Muscle of leg (tissue), 11 donors: ENCODE results near the gene ZNF385D. TPM values are rescaled to one million over a fixed set of nuclear protein-coding genes. Genes with fewer than 3 reads are reported as not detected.
"Not testable (repeated sequence)": the region's sequence is repeated elsewhere in the genome, so short reads cannot be mapped to it uniquely, and the experiment has no call there.

Experiments used
- DNase-seq: peaks from one replicate; pipeline ENCODE4 v3.0.0; 2013
- H3K27ac ChIP-seq: one replicate; pipeline ENCODE4 v1.5.1; 2013; ENCODE audit warnings: mild to moderate bottlenecking, low read length, control low read depth
- H3K27me3 ChIP-seq: one replicate; pipeline ENCODE4 v1.6.1; 2013; ENCODE audit warnings: low read length; ENCODE audit not compliant: control insufficient read depth, insufficient read depth
- H3K36me3 ChIP-seq: one replicate; pipeline ENCODE4 v1.6.1; 2013; ENCODE audit warnings: low read length; ENCODE audit not compliant: control insufficient read depth, insufficient read depth
- H3K4me1 ChIP-seq: one replicate; pipeline ENCODE4 v1.6.1; 2013; ENCODE audit warnings: low read length; ENCODE audit not compliant: control insufficient read depth, insufficient read depth
- H3K4me3 ChIP-seq: one replicate; pipeline ENCODE4 v1.5.1; 2013; ENCODE audit warnings: low read length, control low read depth
- H3K9me3 ChIP-seq: replicated peaks from 2 replicates; pipeline ENCODE4 v1.6.1; 2013; ENCODE audit warnings: low read depth, low read length; ENCODE audit not compliant: control insufficient read depth
- WGBS: methylation state at CpG from one replicate; pipeline ENCODE4 v1.1.5; 2013; ENCODE audit warnings: missing lambda C conversion rate; ENCODE audit not compliant: insufficient coverage; 5-methylcytosine and 5-hydroxymethylcytosine counted together
- polyA plus RNA-seq, 8 donors: library from polyadenylated mRNA; unstranded; fragments of 120-200 nt; gene quantifications; one replicate each; pipeline versions ENCODE4 v1.2.1 to v1.2.3, GENCODE V29; 2013; ENCODE audit warnings: inconsistent platforms in 1 of 8, low replicate concordance in 1 of 8; ENCODE audit not compliant: insufficient read length in 8 of 8, insufficient read depth in 1 of 8
- total RNA-seq: library from RNA; stranded (reverse); fragments of 120-200 nt; gene quantifications from one replicate; pipeline ENCODE4 v1.2.4, GENCODE V29; 2013

The ZNF385D gene
- total and polyA plus RNA-seq, 9 donors: 10.6 to 36.9 (median 27.6) TPM

- H3K36me3 ChIP-seq: peaks cover 6% of the 10 kb centered on the region
- no peak overlapping the region for H3K4me3 ChIP-seq
- H3K27ac ChIP-seq: no peak overlapping the region
- DNase-seq: no peak
- H3K9me3 ChIP-seq: no peaks in the 10 kb centered on the region
- H3K4me1 ChIP-seq: no peaks in the 10 kb centered on the region
- H3K27me3 ChIP-seq: no peaks in the 10 kb centered on the region
These were observed 242.8 kb downstream of the ZNF385D start for GRCh38 chr3:21508246-21508645.

- no peak overlapping the region for H3K4me3 ChIP-seq
- no peak for DNase-seq
- H3K27ac ChIP-seq: no peak overlapping the region
- peaks cover 6% of the 10 kb centered on the region for H3K36me3 ChIP-seq
- 83% methylated on average over 1 of the region's 4 CpGs for WGBS
- no peaks in the 10 kb centered on the region for H3K27me3 ChIP-seq
- no peaks in the 10 kb centered on the region for H3K9me3 ChIP-seq
- no peaks in the 10 kb centered on the region for H3K4me1 ChIP-seq
These were observed 245.1 kb downstream of the ZNF385D start for GRCh38 chr3:21505711-21506460.

- no peaks in the 10 kb centered on the region for H3K36me3 ChIP-seq
- DNase-seq: no peak
- H3K9me3 ChIP-seq: no peaks in the 10 kb centered on the region
- no peak overlapping the region for H3K27ac ChIP-seq
- 33% methylated on average over 1 of the region's 1 CpG for WGBS
- H3K4me3 ChIP-seq: no peak overlapping the region
- no peaks in the 10 kb centered on the region for H3K27me3 ChIP-seq
- H3K4me1 ChIP-seq: no peaks in the 10 kb centered on the region
These were observed 248.4 kb downstream of the ZNF385D start for GRCh38 chr3:21502656-21503055.

- Histone ChIP-seq H3K4me1 (no peaks in the 10 kb centered on the region), H3K9me3 (peaks cover 2% of the 10 kb centered on the region), H3K27ac (no peak overlapping the region), H3K4me3 (no peak overlapping the region), H3K27me3 (no peaks in the 10 kb centered on the region), H3K36me3 (no peaks in the 10 kb centered on the region)
- DNase-seq: no peak
- WGBS: 80% methylated on average over 9 of the region's 10 CpGs
These were observed 250.2 kb downstream of the ZNF385D start for GRCh38 chr3:21500834-21501233.

GRCh38 chr3:21490671-21491070 is 260.3 kb downstream of the ZNF385D start:
- no CpG with 5 or more reads among the region's 3 CpGs for WGBS
- not testable (repeated sequence) for H3K27ac ChIP-seq, H3K36me3 ChIP-seq, DNase-seq, H3K4me1 ChIP-seq, H3K9me3 ChIP-seq, H3K27me3 ChIP-seq, H3K4me3 ChIP-seq

- Histone ChIP-seq H3K4me3 (no peak overlapping the region), H3K4me1 (no peaks in the 10 kb centered on the region), H3K27me3 (no peaks in the 10 kb centered on the region), H3K36me3 (no peaks in the 10 kb centered on the region), H3K27ac (no peak overlapping the region), H3K9me3 (no peaks in the 10 kb centered on the region)
- no CpG with 5 or more reads among the region's 1 CpG for WGBS
- no peak for DNase-seq
These were observed 263.5 kb downstream of the ZNF385D start for GRCh38 chr3:21487520-21487919.

GRCh38 chr3:21486024-21486935 is 264.7 kb downstream of the ZNF385D start:
- H3K9me3 ChIP-seq: not testable (repeated sequence)
- no CpG with 5 or more reads among the region's 4 CpGs for WGBS

GRCh38 chr3:21484828-21485144 is 266.2 kb downstream of the ZNF385D start:
- 80% methylated on average over 1 of the region's 1 CpG for WGBS
- no peaks in the 10 kb centered on the region for H3K4me1 ChIP-seq
- no peak overlapping the region for H3K4me3 ChIP-seq
- H3K27ac ChIP-seq: no peak overlapping the region
- no peaks in the 10 kb centered on the region for H3K27me3 ChIP-seq
- DNase-seq: no peak
- H3K36me3 ChIP-seq: no peaks in the 10 kb centered on the region
- H3K9me3 ChIP-seq: no peaks in the 10 kb centered on the region

More at GRCh38 chr3:21486024-21486935, 264.7 kb downstream of the ZNF385D start:
- peak; percentile 25 for DNase-seq
- H3K4me3 ChIP-seq, H3K4me1 ChIP-seq, H3K27ac ChIP-seq, H3K36me3 ChIP-seq, H3K27me3 ChIP-seq: not testable (repeated sequence)

GRCh38 chr3:21484057-21484827 is 266.8 kb downstream of the ZNF385D start:
- peak; percentile 55 for DNase-seq
- H3K4me3 ChIP-seq: no peak overlapping the region
- H3K36me3 ChIP-seq: no peaks in the 10 kb centered on the region
- H3K27ac ChIP-seq: no peak overlapping the region
- H3K27me3 ChIP-seq: no peaks in the 10 kb centered on the region
- no peaks in the 10 kb centered on the region for H3K9me3 ChIP-seq
- no peaks in the 10 kb centered on the region for H3K4me1 ChIP-seq
- WGBS: 69% methylated on average over 3 of the region's 5 CpGs

- no peaks in the 10 kb centered on the region for H3K36me3 ChIP-seq
- H3K27me3 ChIP-seq: no peaks in the 10 kb centered on the region
- H3K4me3 ChIP-seq: no peak overlapping the region
- no peak overlapping the region for H3K27ac ChIP-seq
- WGBS: no CpG with 5 or more reads among the region's 1 CpG
- no peaks in the 10 kb centered on the region for H3K9me3 ChIP-seq
- H3K4me1 ChIP-seq: no peaks in the 10 kb centered on the region
- no peak for DNase-seq
These were observed 269.0 kb downstream of the ZNF385D start for GRCh38 chr3:21481991-21482390.
